ENCODE measurements around the gene IMPDH1. TPM values are rescaled to one million over a fixed set of nuclear protein-coding genes. Genes with fewer than 3 reads are reported as not detected.

Gene IMPDH1
- total RNA-seq, 1 donor from 2014 or later: 91.7 TPM

GRCh38 chr7:128450409-128450808, 40.6 kb upstream of the IMPDH1 start:
- H3K36me3 Mint-ChIP-seq (ENCODE audit: low read depth): peaks cover 7% of the 10 kb centered on the region
- peaks cover 48% of the 10 kb centered on the region for H3K4me1 Mint-ChIP-seq (ENCODE audit: low read depth)
- H3K27ac Mint-ChIP-seq: peak overlapping the region; percentile 54
- intact Hi-C loops (cut with micrococcal nuclease): loop anchor here (1.0 to 10.0 kb wide), 5 partner anchors 9 to 1084 kb away; partner anchors contain the start of genes SND1 and STRIP2
- H3K9me3 Mint-ChIP-seq: no peaks in the 10 kb centered on the region
- no peak overlapping the region for H3K4me3 Mint-ChIP-seq
- DNase-seq (ENCODE audit: low spot score): no peak
- H3K27me3 Mint-ChIP-seq (ENCODE audit: insufficient read depth): peaks cover 24% of the 10 kb centered on the region

- Mint-ChIP-seq H3K4me3 (no peak overlapping the region), H3K36me3 (ENCODE audit: low read depth) (peaks cover 5% of the 10 kb centered on the region), H3K27me3 (ENCODE audit: insufficient read depth) (peaks cover 23% of the 10 kb centered on the region), H3K4me1 (ENCODE audit: low read depth) (peaks cover 47% of the 10 kb centered on the region), H3K9me3 (no peaks in the 10 kb centered on the region), H3K27ac (no peak overlapping the region)
- DNase-seq (ENCODE audit: low spot score): no peak
- intact Hi-C loops (cut with micrococcal nuclease): no loop called here
Observed at GRCh38 chr7:128448751-128449302, 39.0 kb upstream of the IMPDH1 start.

GRCh38 chr7:128447941-128448564, 38.3 kb upstream of the IMPDH1 start:
- Mint-ChIP-seq H3K27ac (no peak overlapping the region), H3K27me3 (ENCODE audit: insufficient read depth) (peaks cover 23% of the 10 kb centered on the region), H3K9me3 (no peaks in the 10 kb centered on the region), H3K4me3 (no peak overlapping the region), H3K4me1 (ENCODE audit: low read depth) (peaks cover 47% of the 10 kb centered on the region), H3K36me3 (ENCODE audit: low read depth) (peaks cover 5% of the 10 kb centered on the region)
- DNase-seq (ENCODE audit: low spot score): no peak
- intact Hi-C loops (cut with micrococcal nuclease): no loop called here

- peaks cover 30% of the 10 kb centered on the region for H3K4me1 Mint-ChIP-seq (ENCODE audit: low read depth)
Observed at GRCh38 chr7:128446306-128446705, 36.5 kb upstream of the IMPDH1 start.

GRCh38 chr7:128443831-128444600, 34.2 kb upstream of the IMPDH1 start:
- intact Hi-C loops (cut with micrococcal nuclease): no loop called here
- H3K4me3 Mint-ChIP-seq: no peak overlapping the region
- peaks cover 8% of the 10 kb centered on the region for H3K27me3 Mint-ChIP-seq (ENCODE audit: insufficient read depth)
- no peak overlapping the region for H3K27ac Mint-ChIP-seq
- H3K36me3 Mint-ChIP-seq (ENCODE audit: low read depth): peaks cover 1% of the 10 kb centered on the region
- DNase-seq (ENCODE audit: low spot score): no peak
- peaks cover 16% of the 10 kb centered on the region for H3K4me1 Mint-ChIP-seq (ENCODE audit: low read depth)
- no peaks in the 10 kb centered on the region for H3K9me3 Mint-ChIP-seq

More at GRCh38 chr7:128446306-128446705, 36.5 kb upstream of the IMPDH1 start:
- H3K9me3 Mint-ChIP-seq: no peaks in the 10 kb centered on the region
- intact Hi-C loops (cut with micrococcal nuclease): no loop called here
- no peak overlapping the region for H3K27ac Mint-ChIP-seq
- no peak overlapping the region for H3K4me3 Mint-ChIP-seq
- DNase-seq (ENCODE audit: low spot score): no peak
- H3K27me3 Mint-ChIP-seq (ENCODE audit: insufficient read depth): peaks cover 10% of the 10 kb centered on the region
- peaks cover 2% of the 10 kb centered on the region for H3K36me3 Mint-ChIP-seq (ENCODE audit: low read depth)

GRCh38 chr7:128442356-128442755, 32.6 kb upstream of the IMPDH1 start:
- Mint-ChIP-seq H3K36me3 (ENCODE audit: low read depth) (no peaks in the 10 kb centered on the region), H3K9me3 (no peaks in the 10 kb centered on the region), H3K4me3 (no peak overlapping the region), H3K27me3 (ENCODE audit: insufficient read depth) (peaks cover 4% of the 10 kb centered on the region), H3K4me1 (ENCODE audit: low read depth) (peaks cover 9% of the 10 kb centered on the region), H3K27ac (no peak overlapping the region)
- intact Hi-C loops (cut with micrococcal nuclease): no loop called here
- DNase-seq (ENCODE audit: low spot score): no peak

- H3K9me3 Mint-ChIP-seq: no peaks in the 10 kb centered on the region
- peaks cover 11% of the 10 kb centered on the region for H3K27me3 Mint-ChIP-seq (ENCODE audit: insufficient read depth)
- H3K4me3 Mint-ChIP-seq: no peak overlapping the region
- intact Hi-C loops (cut with micrococcal nuclease): no loop called here
- H3K27ac Mint-ChIP-seq: no peak overlapping the region
- no peak for DNase-seq (ENCODE audit: low spot score)
- no peaks in the 10 kb centered on the region for H3K36me3 Mint-ChIP-seq (ENCODE audit: low read depth)
- no peaks in the 10 kb centered on the region for H3K4me1 Mint-ChIP-seq (ENCODE audit: low read depth)
Observed at GRCh38 chr7:128437426-128438332, 27.9 kb upstream of the IMPDH1 start.

- Mint-ChIP-seq H3K36me3 (ENCODE audit: low read depth) (no peaks in the 10 kb centered on the region), H3K27ac (no peak overlapping the region), H3K4me3 (no peak overlapping the region), H3K4me1 (ENCODE audit: low read depth) (no peaks in the 10 kb centered on the region), H3K27me3 (ENCODE audit: insufficient read depth) (peaks cover 13% of the 10 kb centered on the region), H3K9me3 (no peaks in the 10 kb centered on the region)
- no peak for DNase-seq (ENCODE audit: low spot score)
- intact Hi-C loops (cut with micrococcal nuclease): no loop called here
Observed at GRCh38 chr7:128435327-128435686, 25.5 kb upstream of the IMPDH1 start.

GRCh38 chr7:128434413-128435326, 24.9 kb upstream of the IMPDH1 start:
- Mint-ChIP-seq H3K27me3 (ENCODE audit: insufficient read depth) (peaks cover 15% of the 10 kb centered on the region), H3K9me3 (no peaks in the 10 kb centered on the region), H3K27ac (no peak overlapping the region), H3K4me1 (ENCODE audit: low read depth) (peaks cover 2% of the 10 kb centered on the region), H3K36me3 (ENCODE audit: low read depth) (no peaks in the 10 kb centered on the region), H3K4me3 (no peak overlapping the region)
- intact Hi-C loops (cut with micrococcal nuclease): no loop called here
- no peak for DNase-seq (ENCODE audit: low spot score)

GRCh38 chr7:128431754-128432153, 22.0 kb upstream of the IMPDH1 start:
- peaks cover 19% of the 10 kb centered on the region for H3K27me3 Mint-ChIP-seq (ENCODE audit: insufficient read depth)
- no peaks in the 10 kb centered on the region for H3K36me3 Mint-ChIP-seq (ENCODE audit: low read depth)
- H3K27ac Mint-ChIP-seq: no peak overlapping the region
- H3K4me1 Mint-ChIP-seq (ENCODE audit: low read depth): peaks cover 14% of the 10 kb centered on the region
- H3K4me3 Mint-ChIP-seq: no peak overlapping the region
- intact Hi-C loops (cut with micrococcal nuclease): no loop called here
- no peak for DNase-seq (ENCODE audit: low spot score)
- H3K9me3 Mint-ChIP-seq: no peaks in the 10 kb centered on the region

- peaks cover 14% of the 10 kb centered on the region for H3K4me1 Mint-ChIP-seq (ENCODE audit: low read depth)
- no peaks in the 10 kb centered on the region for H3K9me3 Mint-ChIP-seq
- DNase-seq (ENCODE audit: low spot score): no peak
- H3K36me3 Mint-ChIP-seq (ENCODE audit: low read depth): no peaks in the 10 kb centered on the region
- intact Hi-C loops (cut with micrococcal nuclease): no loop called here
- no peak overlapping the region for H3K27ac Mint-ChIP-seq
- H3K4me3 Mint-ChIP-seq: no peak overlapping the region
- H3K27me3 Mint-ChIP-seq (ENCODE audit: insufficient read depth): peaks cover 19% of the 10 kb centered on the region
Observed at GRCh38 chr7:128431221-128431620, 21.4 kb upstream of the IMPDH1 start.

- Mint-ChIP-seq H3K4me3 (no peak overlapping the region), H3K27ac (no peak overlapping the region), H3K27me3 (ENCODE audit: insufficient read depth) (peaks cover 15% of the 10 kb centered on the region), H3K4me1 (ENCODE audit: low read depth) (peaks cover 14% of the 10 kb centered on the region), H3K36me3 (ENCODE audit: low read depth) (no peaks in the 10 kb centered on the region), H3K9me3 (no peaks in the 10 kb centered on the region)
- no peak for DNase-seq (ENCODE audit: low spot score)
- intact Hi-C loops (cut with micrococcal nuclease): no loop called here
Observed at GRCh38 chr7:128430207-128430606, 20.4 kb upstream of the IMPDH1 start.
